SK-N-SH (cell line): ENCODE measurements around the gene TSNAXIP1. TPM values are rescaled to one million over a fixed set of nuclear protein-coding genes. Genes with fewer than 3 reads are reported as not detected.

Source experiments
- CTCF ChIA-PET: fragments of 300-600, 350-600 bp; formaldehyde crosslinking; extraction: SDS; loops from one replicate; lab custom pipeline; 2021; lab: Yijun Ruan, JAX
- POLR2A ChIA-PET: fragments of 350-600 bp; sonication (Branson Sonifier 250); formaldehyde crosslinking; extraction: SDS; loops from one replicate; lab custom pipeline; 2020; ENCODE audit warnings: antibody characterized with exemption, inconsistent platforms; lab: Yijun Ruan, JAX
- DNase-seq: peaks from one replicate; pipeline ENCODE4 v3.0.0; 2012
- H2AFZ ChIP-seq: fragments of 200-600 bp; sonication (generic); 2 replicates; pipeline ENCODE4 v1.8.1; 2016; ENCODE audit warnings: antibody characterized with exemption, mild to moderate bottlenecking, low read depth
- H3F3A ChIP-seq: fragments of 200-600 bp; sonication (generic); replicated peaks from 2 replicates; pipeline ENCODE3; 2016; ENCODE audit warnings: antibody characterized with exemption, mild to moderate bottlenecking; ENCODE audit not compliant: insufficient read depth
- H3K27ac ChIP-seq, 2 experiments: fragments of 200-500 bp in 1 of 2; fragments of 200-600 bp in 1 of 2; sonication (Bioruptor generic) in 1 of 2; sonication (generic), shearing (Covaris generic) in 1 of 2; 2 replicates each; pipeline versions ENCODE4 v1.5.1 to v1.6.1; 2014 to 2016; ENCODE audit warnings: low read depth in 2 of 2, inconsistent platforms in 1 of 2, low read length in 1 of 2, mild to moderate bottlenecking in 1 of 2, mixed read lengths in 1 of 2
- H3K27me3 ChIP-seq: fragments of 200-600 bp; sonication (generic), shearing (Covaris generic); 2 replicates; pipeline ENCODE4 v1.6.1; 2016; ENCODE audit warnings: mixed run types; ENCODE audit not compliant: insufficient read depth
- H3K36me3 ChIP-seq, 2 experiments: fragments of 200-500 bp in 1 of 2; fragments of 200-600 bp in 1 of 2; sonication (Bioruptor generic) in 1 of 2; sonication (generic) in 1 of 2; replicated peaks in 1 of 2; 2 replicates each; pipeline versions ENCODE3 to v1.5.1; 2014 to 2016; ENCODE audit warnings: low read length in 1 of 2, mild to moderate bottlenecking in 1 of 2; ENCODE audit not compliant: insufficient read depth in 2 of 2, control insufficient read depth in 1 of 2
- H3K4me1 ChIP-seq, 2 experiments: fragments of 200-500 bp in 1 of 2; fragments of 200-600 bp in 1 of 2; sonication (Bioruptor generic) in 1 of 2; sonication (generic), shearing (Covaris generic) in 1 of 2; 2 replicates each; pipeline versions ENCODE4 v1.5.1 to v1.6.1; 2014 to 2016; ENCODE audit warnings: low read depth in 1 of 2, low read length in 1 of 2, mixed run types in 1 of 2; ENCODE audit not compliant: insufficient read depth in 2 of 2, control insufficient read depth in 1 of 2
- H3K4me2 ChIP-seq: fragments of 200-600 bp; sonication (generic), shearing (Covaris generic); 2 replicates; pipeline ENCODE4 v1.6.1; 2017; ENCODE audit warnings: mixed run types
- H3K4me3 ChIP-seq, 2 experiments: fragments of 200-500 bp in 1 of 2; fragments of 200-600 bp in 1 of 2; sonication (Bioruptor generic) in 1 of 2; sonication (generic), shearing (Covaris generic) in 1 of 2; 2 replicates each; pipeline versions ENCODE4 v1.5.1 to v1.8.1; 2014 to 2016; ENCODE audit warnings: low read depth in 2 of 2, inconsistent platforms in 1 of 2, low read length in 1 of 2, mild to moderate bottlenecking in 1 of 2, mixed read lengths in 1 of 2, moderate library complexity in 1 of 2
- H3K79me2 ChIP-seq: fragments of 200-600 bp; sonication (generic); 2 replicates; pipeline ENCODE4 v1.8.1; 2017; ENCODE audit warnings: mild to moderate bottlenecking; ENCODE audit not compliant: insufficient read depth
- H3K9ac ChIP-seq: fragments of 200-600 bp; sonication (generic); 2 replicates; pipeline ENCODE4 v1.6.1; 2017; ENCODE audit warnings: mixed run types
- H3K9me2 ChIP-seq: fragments of 200-600 bp; sonication (generic); 2 replicates; pipeline ENCODE4 v1.6.1; 2017; ENCODE audit warnings: mixed run types
- H3K9me3 ChIP-seq: fragments of 200-600 bp; sonication (generic); 2 replicates; pipeline ENCODE4 v1.6.1; 2017; ENCODE audit warnings: mixed run types, mild to moderate bottlenecking, moderate library complexity
- H4K20me1 ChIP-seq: fragments of 200-600 bp; sonication (generic); 2 replicates; pipeline ENCODE4 v1.6.1; 2017; ENCODE audit warnings: mild to moderate bottlenecking, mixed run types; ENCODE audit not compliant: insufficient read depth
- CHD2 ChIP-seq: fragments of 150-350 bp; IDR thresholded peaks from 2 replicates; pipeline ENCODE4 v1.6.1; 2018; ENCODE audit warnings: low read length; ENCODE audit not compliant: partially characterized antibody
- CTCF ChIP-seq: fragments of 200-600 bp; sonication (generic); IDR thresholded peaks from 2 replicates; pipeline ENCODE4 v1.6.1; 2017; ENCODE audit warnings: antibody characterized with exemption, mild to moderate bottlenecking, moderate library complexity
- EP300 ChIP-seq, 2 experiments: IDR thresholded peaks; 2 replicates each; pipeline versions ENCODE4 v1.4.0 to v1.6.1; 2012; ENCODE audit warnings: borderline replicate concordance in 1 of 2, low read depth in 1 of 2, low read length in 1 of 2
- FOSL2 ChIP-seq: IDR thresholded peaks from 2 replicates; pipeline ENCODE4 v1.4.0; 2012; ENCODE audit warnings: low read depth, mild to moderate bottlenecking, moderate library complexity, borderline replicate concordance
- FOXM1 ChIP-seq: IDR thresholded peaks from 2 replicates; pipeline ENCODE4 v1.4.0; 2012; ENCODE audit warnings: low read depth, mild to moderate bottlenecking
- GABPA ChIP-seq: IDR thresholded peaks from 2 replicates; pipeline ENCODE4 v1.4.0; 2012; ENCODE audit warnings: low read depth, mild to moderate bottlenecking
- MEF2A ChIP-seq: IDR thresholded peaks from 2 replicates; pipeline ENCODE4 v1.4.0; 2012; ENCODE audit warnings: low read depth, borderline replicate concordance
- MXI1 ChIP-seq: IDR thresholded peaks from 2 replicates; pipeline ENCODE4 v1.6.1; 2012; ENCODE audit warnings: mild to moderate bottlenecking, low read depth, low read length, improper control_type of control experiment
- PBX3 ChIP-seq: IDR thresholded peaks from 2 replicates; pipeline ENCODE4; 2012
- RAD21 ChIP-seq: IDR thresholded peaks from 2 replicates; pipeline ENCODE4 v1.6.1; 2012; ENCODE audit warnings: mild to moderate bottlenecking, low read length
- RFX5 ChIP-seq: IDR thresholded peaks from 2 replicates; pipeline ENCODE4 v1.6.1; 2012; ENCODE audit warnings: mild to moderate bottlenecking, improper control_type of control experiment, low read length
- RXRA ChIP-seq: IDR thresholded peaks from 2 replicates; pipeline ENCODE4 v1.4.0; 2012; ENCODE audit warnings: low read depth, mild to moderate bottlenecking, borderline replicate concordance
- TCF12 ChIP-seq: IDR thresholded peaks from 2 replicates; pipeline ENCODE4 v1.4.0; 2012
- ZBTB33 ChIP-seq: IDR thresholded peaks from 2 replicates; pipeline ENCODE4 v1.4.0; 2012; ENCODE audit warnings: low read depth, borderline replicate concordance
- WGBS: methylation state at CpG from one replicate; pipeline ENCODE4 v1.1.6; 2017; ENCODE audit warnings: low lambda C conversion rate; 5-methylcytosine and 5-hydroxymethylcytosine counted together
- polyA plus RNA-seq, 3 experiments: library from polyadenylated mRNA; depleted of rRNA; stranded (reverse); fragments of >200 nt; gene quantifications; 2 replicates each; pipeline ENCODE4 v1.2.3, GENCODE V29; 2012

TSNAXIP1 gene
- polyA plus RNA-seq, 1 of the 3 experiments (the other 2 are of a cell fraction), result 4.4 TPM

- Histone ChIP-seq H3K9me2 (no peaks in the 10 kb centered on the region), H3K36me3 (peaks cover 12 to 17% of the 10 kb centered on the region in 2 experiments), H2AFZ (no peak overlapping the region), H3K9me3 (no peaks in the 10 kb centered on the region), H4K20me1 (peaks cover 100% of the 10 kb centered on the region), H3K4me2 (no peak overlapping the region), H3K4me3 (no peak overlapping the region), H3K27me3 (no peaks in the 10 kb centered on the region), H3F3A (peaks cover 9% of the 10 kb centered on the region), H3K79me2 (peaks cover 100% of the 10 kb centered on the region), H3K9ac (peak overlapping the region; percentile 66), H3K27ac (peak overlapping the region in 1 of 2 experiments; percentile 90; a peak in 2 of 4 replicates), H3K4me1 (peaks cover 2 to 16% of the 10 kb centered on the region in 2 experiments; a peak in 2 of 4 replicates)
- ChIA-PET CTCF (interaction anchor here (2.1 to 4.5 kb wide), 2 partner anchors 42 to 71 kb away, joined by 4 to 18 read pairs; no protein-coding TSS in a partner anchor), POLR2A (no interaction called here)
- 100% methylated on average over 4 of the region's 4 CpGs for WGBS
- DNase-seq, result no peak
- TF ChIP-seq CHD2 (no peak), MEF2A (no peak), TCF12 (no peak)
Observed at GRCh38 chr16:67858500-67858899, 51.8 kb downstream of the TSNAXIP1 start.

GRCh38 chr16:67860589-67861398 is 54.1 kb downstream of the TSNAXIP1 start:
- H3K27ac ChIP-seq, result no peak overlapping the region
- peaks cover 14% of the 10 kb centered on the region for H3F3A ChIP-seq
- no peak overlapping the region for H3K9ac ChIP-seq
- peaks cover 100% of the 10 kb centered on the region for H3K79me2 ChIP-seq
- H3K36me3 ChIP-seq, result peaks cover 18 to 22% of the 10 kb centered on the region in 2 experiments
- H3K9me3 ChIP-seq, result no peaks in the 10 kb centered on the region
- H3K4me1 ChIP-seq, result peaks cover 2 to 16% of the 10 kb centered on the region in 2 experiments; a peak in 2 of 4 replicates
- WGBS, result 88% methylated on average over 5 of the region's 8 CpGs
- peaks cover 98% of the 10 kb centered on the region for H4K20me1 ChIP-seq
- DNase-seq, result no peak
- no peaks in the 10 kb centered on the region for H3K9me2 ChIP-seq
- TF ChIP-seq RAD21, result no peak
- TF ChIP-seq PBX3, result no peak
- no peak for TF ChIP-seq ZBTB33
- TF ChIP-seq RFX5, result no peak
- TF ChIP-seq EP300 (IDR thresholded peaks at IDR 0.05; ENCODE audit: borderline replicate concordance in 1 of 2, low read depth in 1 of 2, low read length in 1 of 2), result no peak
- no peak for TF ChIP-seq FOXM1
- no peak for TF ChIP-seq FOSL2
- TF ChIP-seq RXRA, result no peak
- TF ChIP-seq GABPA, result no peak
- no peak for TF ChIP-seq TCF12
- no peak for TF ChIP-seq MXI1
- TF ChIP-seq CTCF, result no peak
- H3K4me3 ChIP-seq, result no peak overlapping the region
- POLR2A ChIA-PET, result no interaction called here
- no peak overlapping the region for H3K4me2 ChIP-seq
- CTCF ChIA-PET, result interaction anchor here (1.2 to 4.5 kb wide), 3 partner anchors 22 to 44 kb away, joined by 5 to 18 read pairs (median 5); no protein-coding TSS in a partner anchor
- no peaks in the 10 kb centered on the region for H3K27me3 ChIP-seq
- no peak overlapping the region for H2AFZ ChIP-seq
